K562 (cell line): ENCODE data around the gene CDH16. TPM values are rescaled to one million over a fixed set of nuclear protein-coding genes. Genes with fewer than 3 reads are reported as not detected.

Experiments
- ARID2 ChIP-seq: fragments of 450-650 bp; IDR thresholded peaks from 2 replicates; pipeline ENCODE4 v1.6.1; 2017; ENCODE audit warnings: antibody characterized with exemption, mild to moderate bottlenecking
- ATF3 ChIP-seq, 2 experiments: fragments of 450-650 bp in 1 of 2; sonication (generic) in 1 of 2; formaldehyde crosslinking in 1 of 2; IDR thresholded peaks in 1 of 2; conservative IDR thresholded peaks in 1 of 2; 2 replicates each; pipeline versions ENCODE4 v1.6.1 to v1.8.1; 2016 to 2023; ENCODE audit warnings: mild to moderate bottlenecking in 2 of 2, moderate library complexity in 2 of 2, inconsistent platforms in 1 of 2, missing genetic modification reagents in 1 of 2
- CC2D1A ChIP-seq: fragments of 450-650 bp; IDR thresholded peaks from 2 replicates; pipeline ENCODE4 v1.6.1; 2017; ENCODE audit warnings: mild to moderate bottlenecking
- CCAR2 ChIP-seq: fragments of 200-400 bp; formaldehyde crosslinking; IDR thresholded peaks from 2 replicates; pipeline ENCODE4 v1.6.1; 2017; ENCODE audit warnings: mild to moderate bottlenecking, low read depth, low read length
- CEBPZ ChIP-seq: fragments of 150-350 bp; IDR thresholded peaks from 2 replicates; pipeline ENCODE4 v1.6.1; 2014; ENCODE audit warnings: low read depth, mild to moderate bottlenecking, low read length, borderline replicate concordance
- CREB3 ChIP-seq: fragments of 450-650 bp; conservative IDR thresholded peaks from 2 replicates; pipeline ENCODE4 v1.6.1; 2016; ENCODE audit warnings: missing genetic modification characterization, low read depth, mild to moderate bottlenecking, missing compliant biosample characterization, moderate library complexity
- CTCF ChIP-seq, 3 experiments: IDR thresholded peaks in 2 of 3; conservative IDR thresholded peaks in 1 of 3; 2 replicates each; pipeline ENCODE4 v1.5.1; 2011 to 2012; ENCODE audit warnings: low read length in 3 of 3, mild to moderate bottlenecking in 3 of 3, control low read depth in 2 of 3, improper control_type of control experiment in 1 of 3, inconsistent platforms in 1 of 3, low read depth in 1 of 3, mixed read lengths in 1 of 3, moderate library complexity in 1 of 3; ENCODE audit not compliant: insufficient read depth in 2 of 3
- DEAF1 ChIP-seq: fragments of 450-650 bp; formaldehyde crosslinking; IDR thresholded peaks from 2 replicates; pipeline ENCODE4 v1.4.0; 2020; ENCODE audit warnings: mild to moderate bottlenecking, moderate library complexity
- ETV5 ChIP-seq: sonication (generic); formaldehyde crosslinking; IDR thresholded peaks from 2 replicates; pipeline ENCODE4 v1.4.0; 2020; ENCODE audit warnings: low read depth, mild to moderate bottlenecking, missing genetic modification reagents
- EWSR1 ChIP-seq: fragments of 450-650 bp; IDR thresholded peaks from 2 replicates; pipeline ENCODE4 v1.6.1; 2018; ENCODE audit warnings: borderline replicate concordance, mild to moderate bottlenecking, low read depth, moderate library complexity; ENCODE audit not compliant: partially characterized antibody
- HDGF ChIP-seq: fragments of 450-650 bp; IDR thresholded peaks from 2 replicates; pipeline ENCODE4 v1.6.1; 2016
- MEF2D ChIP-seq: conservative IDR thresholded peaks from 2 replicates; pipeline ENCODE4 v1.6.1; 2016; ENCODE audit warnings: low read depth, missing genetic modification characterization, missing compliant biosample characterization
- RAD21 ChIP-seq, 2 experiments: fragments of 250-450 bp in 1 of 2; fragments of 450-650 bp in 1 of 2; sonication (Bioruptor Pico) in 1 of 2; formaldehyde crosslinking in 1 of 2; IDR thresholded peaks in 1 of 2; conservative IDR thresholded peaks in 1 of 2; 2 replicates each; pipeline versions ENCODE4 v1.4.0 to v1.8.0; 2020 to 2022; ENCODE audit warnings: mild to moderate bottlenecking in 2 of 2, moderate library complexity in 1 of 2
- RBFOX2 ChIP-seq: fragments of 200-400 bp; formaldehyde crosslinking; IDR thresholded peaks from 2 replicates; pipeline ENCODE4 v1.6.1; 2017; ENCODE audit warnings: low read depth, mild to moderate bottlenecking, low read length, moderate library complexity
- SMARCA5 ChIP-seq: fragments of 450-650 bp; IDR thresholded peaks from 2 replicates; pipeline ENCODE4 v1.6.1; 2016
- ZNF121 ChIP-seq: sonication (generic); formaldehyde crosslinking; conservative IDR thresholded peaks from 2 replicates; pipeline ENCODE4 v1.8.0; 2022; ENCODE audit warnings: missing genetic modification reagents
- ZNF212 ChIP-seq: fragments of 450-650 bp; formaldehyde crosslinking; IDR thresholded peaks from 2 replicates; pipeline ENCODE4 v1.4.0; 2020; ENCODE audit warnings: mild to moderate bottlenecking
- polyA plus RNA-seq, 8 experiments: library from polyadenylated mRNA; depleted of rRNA in 4 of 8; stranded (reverse) in 5 of 8; unstranded in 3 of 8; fragments of >200 nt; fragmentation: Nextera tagmentation in 2 of 8; fragmentation: Illumina TruSeq in 1 of 8; extraction: Ambion mirVana in 2 of 8; extraction: Trizol in 1 of 8; gene quantifications; 2 replicates each; pipeline versions ENCODE4 v1.2.1 to v1.2.3, GENCODE V29; 2011 to 2014; ENCODE audit warnings: inconsistent platforms in 1 of 8, missing spikeins in 1 of 8
- total RNA-seq, 7 experiments: library from RNA; depleted of rRNA in 6 of 7; stranded (reverse); fragments of >200 nt in 6 of 7; fragmentation: Illumina TruSeq in 2 of 7; extraction: Trizol in 2 of 7; gene quantifications; 2 replicates each; pipeline versions ENCODE4 v1.2.1 to v1.2.3, GENCODE V29; 2011 to 2021; ENCODE audit warnings: low replicate concordance in 1 of 7

Gene CDH16
- total and polyA plus RNA-seq, 9 of the 15 experiments (the other 6 are each of a cell fraction or from before 2014, with no cell fraction given), result not detected

- no peak for TF ChIP-seq EWSR1
- peak; percentile 91 for TF ChIP-seq ZNF121 (CRISPR knock-in tag)
- TF ChIP-seq ATF3 (IDR thresholded peaks at IDR 0.05), result no peak
- no peak for TF ChIP-seq ATF3 (CRISPR knock-in tag; conservative IDR thresholded peaks at IDR 0.05)
- TF ChIP-seq HDGF, result peak; percentile 79; the same call in 1 of the 2 replicates
- TF ChIP-seq DEAF1 (CRISPR knock-in tag), result peak; percentile 66
- TF ChIP-seq RAD21 (CRISPR knock-in tag; conservative IDR thresholded peaks at IDR 0.05 in 1 of 2, IDR thresholded peaks at IDR 0.05 in 1 of 2), result peak; percentile 73 to 88
- no peak for TF ChIP-seq CREB3 (tag)
- no peak for TF ChIP-seq MEF2D (tag)
- TF ChIP-seq ETV5 (CRISPR knock-in tag), result no peak
- peak; percentile 78 for TF ChIP-seq CC2D1A
- TF ChIP-seq CEBPZ, result no peak
- TF ChIP-seq ARID2, result peak; percentile 80; the same call in 1 of the 2 replicates
- TF ChIP-seq CCAR2, result no peak
- TF ChIP-seq ZNF212, result no peak
- no peak for TF ChIP-seq SMARCA5
- TF ChIP-seq RBFOX2, result 0 out of 2 replicates have a peak, but pooled peaks have one; percentile 18
- peak; percentile 78 to 80 (median 80) for TF ChIP-seq CTCF (IDR thresholded peaks at IDR 0.05 in 2 of 3, conservative IDR thresholded peaks at IDR 0.05 in 1 of 3; ENCODE audit: insufficient read depth in 2 of 3, low read depth in 1 of 3, low read length in 3 of 3)
Observed at GRCh38 chr16:66928702-66929388, 10.2 kb upstream of the CDH16 start (continued).
